K562 (cell line): ENCODE results near the gene SLBP. TPM values are rescaled to one million over a fixed set of nuclear protein-coding genes. Genes with fewer than 3 reads are reported as not detected.

Experiments used
- ATAC-seq: fragments of 200-7000 bp; cut with Tn5 transposase; 3 replicates; pipeline ENCODE4 v1.9.1; 2020; ENCODE audit warnings: moderate library complexity
- BruUV-seq: library from RNA; stranded (reverse); fragments of 400-500 nt; replicated peaks from 2 replicates; lab custom pipeline; 2021; lab: Mats Ljungman, UMichigan
- CTCF ChIA-PET: fragments of 300-600 bp; formaldehyde crosslinking; extraction: SDS; loops from one replicate; lab custom pipeline; 2021; ENCODE audit warnings: low intra/inter-chr PET ratio; lab: Yijun Ruan, JAX
- POLR2A ChIA-PET: fragments of 300-600, 350-650 bp; sonication (Branson Sonifier 250); formaldehyde crosslinking; extraction: SDS; loops from one replicate; lab custom pipeline; 2021; ENCODE audit warnings: antibody characterized with exemption, inconsistent platforms; lab: Yijun Ruan, JAX
- DNase-seq, 4 experiments: peaks; one replicate each; pipeline versions ENCODE4 v3.0.0 to v3.0.0-alpha.2; 2011 to 2018; ENCODE audit warnings: low spot score in 3 of 4, mixed read lengths in 3 of 4; ENCODE audit errors: extremely low read depth in 1 of 4
- FAIRE-seq: peaks from 2 replicates; lab custom pipeline; 2011; peaks lifted over from hg19 to GRCh38; lab: Jason Lieb, UNC
- H2AFZ ChIP-seq: 2 replicates; pipeline ENCODE4 v1.6.0; 2011; ENCODE audit warnings: low read depth, low read length, control low read depth, inconsistent platforms
- H3K27ac ChIP-seq: fragments of 200-600 bp; 3 replicates; pipeline ENCODE4 v1.8.0; 2011; ENCODE audit warnings: low read depth, mild to moderate bottlenecking, control low read depth, inconsistent platforms, low read length, moderate library complexity, mixed read lengths; ENCODE audit errors: extremely low read depth
- H3K27me3 ChIP-seq, 2 experiments: fragments of 300-600 bp in 1 of 2; 2 replicates in 1 of 2; 3 replicates in 1 of 2; pipeline versions ENCODE4 v1.6.0 to v1.8.0; 2011; ENCODE audit warnings: inconsistent platforms in 2 of 2, low read length in 2 of 2, mild to moderate bottlenecking in 1 of 2, mixed read lengths in 1 of 2, moderate library complexity in 1 of 2; ENCODE audit not compliant: control insufficient read depth in 2 of 2, insufficient read depth in 2 of 2
- H3K36me3 ChIP-seq: fragments of 300-600 bp; 3 replicates; pipeline ENCODE4 v1.8.0; 2011; ENCODE audit warnings: mild to moderate bottlenecking, low read length, inconsistent platforms; ENCODE audit not compliant: control insufficient read depth, insufficient read depth
- H3K4me1 ChIP-seq, 2 experiments: fragments of 200-600 bp in 1 of 2; replicated peaks in 1 of 2; 2 replicates in 1 of 2; 3 replicates in 1 of 2; pipeline versions ENCODE4 v1.5.1 to v1.8.0; 2011; ENCODE audit warnings: inconsistent platforms in 2 of 2, low read length in 2 of 2, mild to moderate bottlenecking in 1 of 2, mixed read lengths in 1 of 2, moderate library complexity in 1 of 2; ENCODE audit not compliant: control insufficient read depth in 2 of 2, insufficient read depth in 2 of 2
- H3K4me2 ChIP-seq: 2 replicates; pipeline ENCODE4 v1.6.1; 2011; ENCODE audit warnings: low read length, control low read depth, inconsistent platforms, mixed read lengths; ENCODE audit not compliant: insufficient read depth
- H3K4me3 ChIP-seq: fragments of 200-600 bp; sonication (generic), shearing (Covaris generic); 2 replicates; pipeline ENCODE4 v1.5.1; 2016; ENCODE audit warnings: control low read depth, inconsistent platforms
- H3K79me2 ChIP-seq: fragments of 200-600 bp; 3 replicates; pipeline ENCODE4 v1.8.0; 2011; ENCODE audit warnings: low read length, inconsistent platforms; ENCODE audit not compliant: control insufficient read depth, insufficient read depth
- H3K9ac ChIP-seq, 2 experiments: 2 replicates each; pipeline versions ENCODE4 v1.6.0 to v1.6.1; 2011; ENCODE audit warnings: low read depth in 2 of 2, low read length in 2 of 2, control low read depth in 1 of 2, inconsistent platforms in 1 of 2, mild to moderate bottlenecking in 1 of 2, mixed read lengths in 1 of 2; ENCODE audit not compliant: insufficient read depth in 1 of 2
- H3K9me1 ChIP-seq: one replicate; pipeline ENCODE4 v1.6.0; 2011; ENCODE audit warnings: inconsistent platforms, mild to moderate bottlenecking, low read length, moderate library complexity; ENCODE audit not compliant: control insufficient read depth, insufficient read depth
- H3K9me3 ChIP-seq: replicated peaks from 2 replicates; pipeline ENCODE4 v1.5.1; 2011; ENCODE audit warnings: low read depth, low read length, inconsistent platforms; ENCODE audit not compliant: control insufficient read depth, insufficient read depth
- H4K20me1 ChIP-seq: replicated peaks from 2 replicates; pipeline ENCODE4 v1.6.1; 2011; ENCODE audit warnings: low read length, inconsistent platforms, mixed read lengths; ENCODE audit not compliant: control insufficient read depth, insufficient read depth
- KAT7 ChIP-seq: sonication (generic); formaldehyde crosslinking; IDR thresholded peaks from 2 replicates; pipeline ENCODE4 v1.8.0; 2022; ENCODE audit warnings: missing genetic modification reagents, mild to moderate bottlenecking, borderline replicate concordance
- PHF8 ChIP-seq: fragments of 200-600 bp; sonication (generic); IDR thresholded peaks from 2 replicates; pipeline ENCODE4 v1.6.1; 2012; ENCODE audit warnings: mixed run types, mild to moderate bottlenecking, inconsistent platforms, low read length, moderate library complexity, borderline replicate concordance
- RBFOX2 ChIP-seq: fragments of 200-400 bp; formaldehyde crosslinking; IDR thresholded peaks from 2 replicates; pipeline ENCODE4 v1.6.1; 2017; ENCODE audit warnings: low read depth, mild to moderate bottlenecking, low read length, moderate library complexity
- WGBS: fragments of 100-300 bp; shearing (Covaris generic); methylation state at CpG from one replicate; pipeline ENCODE4 v1.1.6; 2016; ENCODE audit warnings: low coverage, mixed read lengths; ENCODE audit not compliant: insufficient coverage; ENCODE audit errors: missing lambda C conversion rate; 5-methylcytosine and 5-hydroxymethylcytosine counted together
- in situ Hi-C: fragments of 300-500 bp; cut with MboI; formaldehyde crosslinking; loops from 4 replicates; pipeline ENCODE4 v1.15.0; 2018; ENCODE audit warnings: inconsistent platforms, mixed read lengths
- intact Hi-C: fragments of 100-400 bp; cut with micrococcal nuclease; formaldehyde crosslinking; loops from 2 replicates; pipeline ENCODE4 v1.14.2; 2022
- polyA plus RNA-seq, 8 experiments: library from polyadenylated mRNA; depleted of rRNA in 4 of 8; stranded (reverse) in 5 of 8; unstranded in 3 of 8; fragments of >200 nt; fragmentation: Nextera tagmentation in 2 of 8; fragmentation: Illumina TruSeq in 1 of 8; extraction: Ambion mirVana in 2 of 8; extraction: Trizol in 1 of 8; gene quantifications; 2 replicates each; pipeline versions ENCODE4 v1.2.1 to v1.2.3, GENCODE V29; 2011 to 2014; ENCODE audit warnings: inconsistent platforms in 1 of 8, missing spikeins in 1 of 8
- total RNA-seq, 7 experiments: library from RNA; depleted of rRNA in 6 of 7; stranded (reverse); fragments of >200 nt in 6 of 7; fragmentation: Illumina TruSeq in 2 of 7; extraction: Trizol in 2 of 7; gene quantifications; 2 replicates each; pipeline versions ENCODE4 v1.2.1 to v1.2.3, GENCODE V29; 2011 to 2021; ENCODE audit warnings: low replicate concordance in 1 of 7

The SLBP gene
- total and polyA plus RNA-seq, 9 of the 15 experiments (the other 6 are each of a cell fraction or from before 2014, with no cell fraction given) = 49.4 to 221 (median 162) TPM

DNA sequence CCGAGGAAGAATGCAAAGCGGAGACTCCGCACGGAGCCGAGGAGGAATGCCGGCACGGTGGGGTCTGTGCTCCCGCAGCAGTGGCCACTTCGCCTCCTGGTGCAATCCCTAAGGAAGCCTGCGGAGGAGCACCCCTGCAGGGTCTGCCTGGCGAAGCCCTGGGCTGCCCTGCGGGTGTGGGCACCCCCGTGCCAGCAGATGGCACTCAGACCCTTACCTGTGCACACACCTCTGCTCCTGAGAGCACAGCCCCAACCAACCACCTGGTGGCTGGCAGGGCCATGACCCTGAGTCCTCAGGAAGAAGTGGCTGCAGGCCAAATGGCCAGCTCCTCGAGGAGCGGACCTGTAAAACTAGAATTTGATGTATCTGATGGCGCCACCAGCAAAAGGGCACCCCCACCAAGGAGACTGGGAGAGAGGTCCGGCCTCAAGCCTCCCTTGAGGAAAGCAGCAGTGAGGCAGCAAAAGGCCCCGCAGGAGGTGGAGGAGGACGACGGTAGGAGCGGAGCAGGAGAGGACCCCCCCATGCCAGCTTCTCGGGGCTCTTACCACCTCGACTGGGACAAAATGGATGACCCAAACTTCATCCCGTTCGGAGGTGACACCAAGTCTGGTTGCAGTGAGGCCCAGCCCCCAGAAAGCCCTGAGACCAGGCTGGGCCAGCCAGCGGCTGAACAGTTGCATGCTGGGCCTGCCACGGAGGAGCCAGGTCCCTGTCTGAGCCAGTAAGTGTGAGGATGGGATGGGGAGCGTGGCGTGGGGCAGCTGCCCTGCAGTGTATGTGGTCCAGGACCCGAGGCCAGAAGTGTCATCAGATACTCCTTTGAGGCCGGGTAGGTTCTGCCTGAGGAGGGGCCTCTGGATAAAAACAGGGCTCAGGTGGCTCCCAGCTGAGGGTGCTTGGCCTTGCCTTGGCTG is 16.2 kb upstream of the SLBP start:
- Histone ChIP-seq H3K9me1 (no peaks in the 10 kb centered on the region), H3K9me3 (no peaks in the 10 kb centered on the region; the same call in 1 of the 2 replicates), H3K79me2 (peaks cover 76% of the 10 kb centered on the region), H3K4me2 (no peak overlapping the region), H3K36me3 (peaks cover 95% of the 10 kb centered on the region), H3K9ac (no peak overlapping the region), H3K27ac (no peak overlapping the region), H3K4me3 (no peak overlapping the region), H4K20me1 (peaks cover 22% of the 10 kb centered on the region), H2AFZ (no peak overlapping the region), H3K27me3 (no peaks in the 10 kb centered on the region), H3K4me1 (peaks cover 0 to 32% of the 10 kb centered on the region in 2 experiments; a peak in 3 of 5 replicates)
- 96% methylated on average over 29 of the region's 31 CpGs for WGBS
- POLR2A ChIA-PET = interaction anchor here (0.5 to 2.8 kb wide), 7 partner anchors 8 to 90 kb away, joined by 3 to 20 read pairs (median 3); partner anchors contain the start of genes TACC3 and TMEM129
- intact Hi-C loops (loop anchor here (10.0 kb wide), 1 partner anchor 374 kb away; no protein-coding TSS in a partner anchor), in situ Hi-C loops (no loop called here)
- DNase-seq = no peak
- FAIRE-seq = no peak
- TF ChIP-seq RBFOX2 = peak; percentile 60
- no peak for TF ChIP-seq PHF8
- no peak for TF ChIP-seq KAT7 (CRISPR knock-in tag)
- no TSS peak for BruUV-seq
- ATAC-seq = no peak
- CTCF ChIA-PET = interaction anchor here (0.9 to 2.9 kb wide), 2 partner anchors 35 to 67 kb away, joined by 3 to 13 read pairs; no protein-coding TSS in a partner anchor
